GM12878 (cell line): Measurements from ENCODE around the gene PFKFB2. TPM values are rescaled to one million over a fixed set of nuclear protein-coding genes. Genes with fewer than 3 reads are reported as not detected.

Experiments used
- ATAC-seq: fragments of 200-7000 bp; cut with Tn5 transposase; 3 replicates; pipeline ENCODE4 v1.9.1; 2020; ENCODE audit warnings: mild to moderate bottlenecking, moderate library complexity
- BruUV-seq: library from RNA; stranded (reverse); fragments of 400-500 nt; replicated peaks from 2 replicates; lab custom pipeline; 2021; lab: Mats Ljungman, UMichigan
- CTCF ChIA-PET: fragments of 300-600 bp; sonication (Branson Sonifier 250); formaldehyde crosslinking; extraction: SDS; loops from one replicate; lab custom pipeline; 2021; ENCODE audit warnings: inconsistent platforms; lab: Yijun Ruan, JAX
- POLR2A ChIA-PET: fragments of 350-600 bp; formaldehyde crosslinking; extraction: SDS; loops from one replicate; lab custom pipeline; 2021; ENCODE audit warnings: inconsistent platforms; lab: Charles Lee
- RAD21 ChIA-PET: fragments of 300-600 bp; sonication (Branson Sonifier 250); formaldehyde crosslinking; loops from one replicate; lab custom pipeline; 2023; ENCODE audit warnings: antibody characterized with exemption; ENCODE audit not compliant: unreplicated experiment; lab: Charles Lee
- SMC1A ChIA-PET: fragments of 300-600 bp; sonication (Branson Sonifier 250); formaldehyde crosslinking; loops from one replicate; lab custom pipeline; 2023; ENCODE audit not compliant: unreplicated experiment, uncharacterized antibody; lab: Charles Lee
- DNase-seq: peaks from one replicate; pipeline ENCODE4 v3.0.0-alpha.2; 2011; ENCODE audit warnings: low read depth, low spot score
- FAIRE-seq: peaks from 3 replicates; lab custom pipeline; 2011; peaks lifted over from hg19 to GRCh38; lab: Jason Lieb, UNC
- H2AFZ ChIP-seq: 2 replicates; pipeline ENCODE4 v1.6.0; 2011; ENCODE audit warnings: low read depth, low read length, control low read depth; ENCODE audit not compliant: control insufficient read depth
- H3K27ac ChIP-seq: 2 replicates; pipeline ENCODE4 v1.5.1; 2011; ENCODE audit warnings: control low read depth; ENCODE audit not compliant: control insufficient read depth, insufficient read depth
- H3K27me3 ChIP-seq, 2 experiments: replicated peaks in 1 of 2; 2 replicates each; pipeline versions ENCODE4 v1.6.0 to v1.6.1; 2011; ENCODE audit warnings: low read length in 1 of 2; ENCODE audit not compliant: control insufficient read depth in 2 of 2, insufficient read depth in 2 of 2
- H3K36me3 ChIP-seq, 2 experiments: 2 replicates each; pipeline ENCODE4 v1.5.1; 2011; ENCODE audit warnings: low read length in 1 of 2; ENCODE audit not compliant: control insufficient read depth in 2 of 2, insufficient read depth in 2 of 2
- H3K4me1 ChIP-seq: 2 replicates; pipeline ENCODE4 v1.6.1; 2011; ENCODE audit warnings: mild to moderate bottlenecking, low read length, moderate library complexity, mixed read lengths; ENCODE audit not compliant: control insufficient read depth, insufficient read depth
- H3K4me2 ChIP-seq: 2 replicates; pipeline ENCODE4 v1.6.0; 2011; ENCODE audit warnings: control low read depth; ENCODE audit not compliant: control insufficient read depth, insufficient read depth
- H3K4me3 ChIP-seq: fragments of 200-600 bp; sonication (generic); 2 replicates; pipeline ENCODE4 v1.5.1; 2016
- H3K79me2 ChIP-seq: 2 replicates; pipeline ENCODE4 v1.6.0; 2011; ENCODE audit warnings: low read length; ENCODE audit not compliant: control insufficient read depth, insufficient read depth
- H3K9ac ChIP-seq: 2 replicates; pipeline ENCODE4 v1.8.0; 2011; ENCODE audit warnings: low read length, control low read depth, mixed read lengths; ENCODE audit not compliant: control insufficient read depth, insufficient read depth
- H3K9me3 ChIP-seq: replicated peaks from 3 replicates; pipeline ENCODE4 v1.5.1; 2011; ENCODE audit warnings: mild to moderate bottlenecking, low read length; ENCODE audit not compliant: control insufficient read depth, insufficient read depth
- H4K20me1 ChIP-seq: 2 replicates; pipeline ENCODE4 v1.6.0; 2011; ENCODE audit not compliant: control insufficient read depth, insufficient read depth
- CREB1 ChIP-seq: IDR thresholded peaks from 2 replicates; pipeline ENCODE4 v1.6.1; 2012; ENCODE audit warnings: low read depth, mild to moderate bottlenecking, inconsistent platforms
- HDAC6 ChIP-seq: fragments of 200-600 bp; sonication (generic); IDR thresholded peaks from one replicate; pipeline ENCODE4 v1.8.0; 2017; ENCODE audit warnings: antibody characterized with exemption; ENCODE audit not compliant: unreplicated experiment
- KAT2A ChIP-seq: conservative IDR thresholded peaks from 2 replicates; pipeline ENCODE4 v1.6.1; 2011; ENCODE audit warnings: low read depth, low read length; ENCODE audit not compliant: control insufficient read depth
- MEF2A ChIP-seq: IDR thresholded peaks from 2 replicates; pipeline ENCODE4 v1.6.1; 2011; ENCODE audit warnings: low read depth, mild to moderate bottlenecking, low read length, moderate library complexity; ENCODE audit not compliant: insufficient read depth
- MTA2 ChIP-seq: fragments of 450-650 bp; IDR thresholded peaks from 2 replicates; pipeline ENCODE4 v1.6.1; 2016; ENCODE audit warnings: low read depth, mild to moderate bottlenecking, moderate library complexity
- MYB ChIP-seq: fragments of 150-350 bp; IDR thresholded peaks from 2 replicates; pipeline ENCODE4 v1.6.1; 2014; ENCODE audit warnings: mild to moderate bottlenecking, low read depth, low read length, borderline replicate concordance
- NBN ChIP-seq: fragments of 450-650 bp; IDR thresholded peaks from 2 replicates; pipeline ENCODE4 v1.6.1; 2016
- NFXL1 ChIP-seq: fragments of 450-650 bp; IDR thresholded peaks from 2 replicates; pipeline ENCODE4 v1.6.1; 2017; ENCODE audit warnings: antibody characterized with exemption, mild to moderate bottlenecking, borderline replicate concordance
- NFYA ChIP-seq: IDR thresholded peaks from 2 replicates; pipeline ENCODE4 v1.6.1; 2011; ENCODE audit warnings: low read depth, mild to moderate bottlenecking, low read length, improper control_type of control experiment, borderline replicate concordance
- POLR2AphosphoS5 ChIP-seq: IDR thresholded peaks from 2 replicates; pipeline ENCODE4 v1.6.1; 2011; ENCODE audit warnings: mild to moderate bottlenecking, low read length, inconsistent platforms
- RCOR1 ChIP-seq: conservative IDR thresholded peaks from 2 replicates; pipeline ENCODE4 v1.6.1; 2012; ENCODE audit warnings: low read depth, low read length, improper control_type of control experiment
- SUZ12 ChIP-seq: fragments of 200-600 bp; sonication (generic); IDR thresholded peaks from one replicate; pipeline ENCODE4 v1.6.1; 2018; ENCODE audit warnings: antibody characterized with exemption, mild to moderate bottlenecking; ENCODE audit not compliant: unreplicated experiment
- ZNF207 ChIP-seq: fragments of 450-650 bp; IDR thresholded peaks from 2 replicates; pipeline ENCODE4 v1.6.1; 2014; ENCODE audit warnings: antibody characterized with exemption, mild to moderate bottlenecking, borderline replicate concordance
- WGBS: methylation state at CpG from one replicate; pipeline ENCODE4 v1.1.6; 2016; ENCODE audit warnings: low lambda C conversion rate; ENCODE audit not compliant: insufficient replicate concordance, insufficient coverage; ENCODE audit errors: missing lambda C conversion rate; 5-methylcytosine and 5-hydroxymethylcytosine counted together
- in situ Hi-C: fragments of 300-500 bp; cut with MboI; formaldehyde crosslinking; loops from 9 replicates; pipeline ENCODE4 v1.14.3; 2018; ENCODE audit warnings: mixed read lengths
- intact Hi-C: fragments of 100-400 bp; cut with micrococcal nuclease; formaldehyde crosslinking; loops from one replicate; pipeline ENCODE4 v1.14.2; 2022; ENCODE audit not compliant: unreplicated experiment
- polyA plus RNA-seq, 11 experiments: library from polyadenylated mRNA; depleted of rRNA in 4 of 11; unstranded in 6 of 11; stranded (reverse) in 5 of 11; fragments of >200 nt; fragmentation: Nextera tagmentation in 4 of 11; fragmentation: Illumina TruSeq in 1 of 11; extraction: Ambion mirVana in 4 of 11; extraction: Trizol in 1 of 11; gene quantifications; 1 replicate in 1 of 11; 2 replicates in 10 of 11; pipeline versions ENCODE4 v1.2.1 to v1.2.3, GENCODE V29; 2011 to 2016; ENCODE audit warnings: inconsistent platforms in 2 of 11, missing spikeins in 2 of 11, low read depth in 1 of 11
- total RNA-seq, 4 experiments: library from RNA; depleted of rRNA in 3 of 4; stranded (reverse); fragments of >200 nt in 3 of 4; fragmentation: Illumina TruSeq in 1 of 4; extraction: Trizol in 1 of 4; gene quantifications; 2 replicates each; pipeline versions ENCODE4 v1.2.1 to v1.2.3, GENCODE V29; 2013 to 2021
- TF ChIP-seq, protein P1 (sequence below): fragments of 450-650 bp; IDR thresholded peaks from 2 replicates; pipeline ENCODE4 v1.6.1; 2016; ENCODE audit warnings: mild to moderate bottlenecking
- TF ChIP-seq, protein P2 (sequence below): fragments of 150-350 bp; IDR thresholded peaks from 2 replicates; pipeline ENCODE4 v1.6.1; 2016; ENCODE audit warnings: low read depth, low read length
- TF ChIP-seq, protein P3 (sequence below): fragments of 450-650 bp; formaldehyde crosslinking; IDR thresholded peaks from 2 replicates; pipeline ENCODE4 v1.4.0; 2022; ENCODE audit warnings: mild to moderate bottlenecking, moderate library complexity

The PFKFB2 gene
- total and polyA plus RNA-seq, 10 of the 15 experiments (the other 5 are each of a cell fraction or from before 2014, with no cell fraction given) = 0.40 to 1.3 (median 1.0) TPM

DNA sequence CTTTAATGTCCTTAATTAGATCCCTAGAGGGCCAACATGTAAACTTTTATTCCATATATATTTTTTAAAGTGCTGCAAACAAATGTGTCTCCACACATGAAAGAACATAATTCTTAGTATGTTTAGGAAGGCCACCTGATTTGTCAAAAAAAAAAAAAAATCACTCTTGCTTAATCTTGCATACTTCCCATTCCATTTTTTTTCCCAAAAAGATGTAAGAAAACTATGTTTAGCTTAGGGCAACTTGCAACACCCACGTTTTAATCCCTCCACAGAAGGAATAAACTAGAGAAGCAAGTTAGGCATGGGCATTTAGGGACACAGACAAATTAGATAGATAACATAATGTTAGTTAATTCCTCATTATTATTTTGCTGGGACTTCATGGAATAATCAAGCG is 7.6 kb upstream of the PFKFB2 start (continued):
- TF ChIP-seq, protein P1, sequence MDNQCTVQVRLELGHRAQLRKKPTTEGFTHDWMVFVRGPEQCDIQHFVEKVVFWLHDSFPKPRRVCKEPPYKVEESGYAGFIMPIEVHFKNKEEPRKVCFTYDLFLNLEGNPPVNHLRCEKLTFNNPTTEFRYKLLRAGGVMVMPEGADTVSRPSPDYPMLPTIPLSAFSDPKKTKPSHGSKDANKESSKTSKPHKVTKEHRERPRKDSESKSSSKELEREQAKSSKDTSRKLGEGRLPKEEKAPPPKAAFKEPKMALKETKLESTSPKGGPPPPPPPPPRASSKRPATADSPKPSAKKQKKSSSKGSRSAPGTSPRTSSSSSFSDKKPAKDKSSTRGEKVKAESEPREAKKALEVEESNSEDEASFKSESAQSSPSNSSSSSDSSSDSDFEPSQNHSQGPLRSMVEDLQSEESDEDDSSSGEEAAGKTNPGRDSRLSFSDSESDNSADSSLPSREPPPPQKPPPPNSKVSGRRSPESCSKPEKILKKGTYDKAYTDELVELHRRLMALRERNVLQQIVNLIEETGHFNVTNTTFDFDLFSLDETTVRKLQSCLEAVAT = no peak
- TF ChIP-seq RCOR1 = no peak
- no peak for TF ChIP-seq SUZ12
- TF ChIP-seq NFXL1 = no peak
- no peak for TF ChIP-seq NFYA
- TF ChIP-seq ZNF207 = no peak

DNA sequence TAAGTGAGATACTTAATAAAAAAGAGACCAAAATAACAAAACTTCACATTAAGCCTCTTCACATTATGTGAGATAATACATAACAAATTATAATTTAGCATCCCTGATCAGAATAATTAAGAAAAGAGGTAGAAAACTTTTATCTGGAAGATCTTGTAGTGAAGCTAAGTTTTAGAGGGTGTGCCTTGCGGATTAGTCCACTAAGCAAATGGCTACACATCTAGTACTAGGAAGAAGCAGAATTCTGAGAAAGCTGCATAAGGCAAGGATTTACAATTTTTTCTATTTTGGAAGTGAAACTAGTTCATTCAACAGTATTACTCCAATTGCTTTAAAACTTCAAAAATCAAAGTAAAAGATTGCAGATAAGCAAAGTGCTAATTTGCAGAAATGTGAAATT is 5.6 kb upstream of the PFKFB2 start:
- in situ Hi-C loops (no loop called here), intact Hi-C loops (no loop called here)
- H3K27me3 ChIP-seq = no peaks in the 10 kb centered on the region
- H3K4me1 ChIP-seq = peaks cover 11% of the 10 kb centered on the region
- no TSS peak for BruUV-seq
- no peaks in the 10 kb centered on the region; the same call in 2 of the 3 replicates for H3K9me3 ChIP-seq
- no peak overlapping the region for H2AFZ ChIP-seq
- ChIA-PET POLR2A (no interaction called here), RAD21 (interaction anchor here (0.9 to 2.3 kb wide), 6 partner anchors 28 to 451 kb away, joined by 3 to 10 read pairs (median 4); no protein-coding TSS in a partner anchor), CTCF (interaction anchor here (0.6 to 9.2 kb wide), 14 partner anchors 10 to 452 kb away, joined by 3 to 131 read pairs (median 8); no protein-coding TSS in a partner anchor), SMC1A (interaction anchor here (0.7 to 7.1 kb wide), 14 partner anchors 8 to 452 kb away, joined by 3 to 66 read pairs (median 4); partner anchors contain the start of gene C1orf116)
- H3K27ac ChIP-seq = no peak overlapping the region
- H3K36me3 ChIP-seq = peaks cover 0 to 8% of the 10 kb centered on the region in 2 experiments; a peak in 2 of 4 replicates
- no peak overlapping the region for H3K4me3 ChIP-seq
- FAIRE-seq = no peak
- H3K4me2 ChIP-seq = peak overlapping the region; percentile 3; the same call in 1 of the 2 replicates
- DNase-seq = no peak
- WGBS = 100% methylated on average over 1 of the region's 1 CpG
- ATAC-seq = no peak
- no peaks in the 10 kb centered on the region for H4K20me1 ChIP-seq
- peaks cover 29% of the 10 kb centered on the region for H3K79me2 ChIP-seq
- no peak overlapping the region for H3K9ac ChIP-seq
- TF ChIP-seq HDAC6 (no peak), MYB (no peak), MTA2 (no peak), MEF2A (no peak), POLR2AphosphoS5 (no peak), CREB1 (no peak), KAT2A (no peak), NBN (no peak)
- TF ChIP-seq, protein P2, sequence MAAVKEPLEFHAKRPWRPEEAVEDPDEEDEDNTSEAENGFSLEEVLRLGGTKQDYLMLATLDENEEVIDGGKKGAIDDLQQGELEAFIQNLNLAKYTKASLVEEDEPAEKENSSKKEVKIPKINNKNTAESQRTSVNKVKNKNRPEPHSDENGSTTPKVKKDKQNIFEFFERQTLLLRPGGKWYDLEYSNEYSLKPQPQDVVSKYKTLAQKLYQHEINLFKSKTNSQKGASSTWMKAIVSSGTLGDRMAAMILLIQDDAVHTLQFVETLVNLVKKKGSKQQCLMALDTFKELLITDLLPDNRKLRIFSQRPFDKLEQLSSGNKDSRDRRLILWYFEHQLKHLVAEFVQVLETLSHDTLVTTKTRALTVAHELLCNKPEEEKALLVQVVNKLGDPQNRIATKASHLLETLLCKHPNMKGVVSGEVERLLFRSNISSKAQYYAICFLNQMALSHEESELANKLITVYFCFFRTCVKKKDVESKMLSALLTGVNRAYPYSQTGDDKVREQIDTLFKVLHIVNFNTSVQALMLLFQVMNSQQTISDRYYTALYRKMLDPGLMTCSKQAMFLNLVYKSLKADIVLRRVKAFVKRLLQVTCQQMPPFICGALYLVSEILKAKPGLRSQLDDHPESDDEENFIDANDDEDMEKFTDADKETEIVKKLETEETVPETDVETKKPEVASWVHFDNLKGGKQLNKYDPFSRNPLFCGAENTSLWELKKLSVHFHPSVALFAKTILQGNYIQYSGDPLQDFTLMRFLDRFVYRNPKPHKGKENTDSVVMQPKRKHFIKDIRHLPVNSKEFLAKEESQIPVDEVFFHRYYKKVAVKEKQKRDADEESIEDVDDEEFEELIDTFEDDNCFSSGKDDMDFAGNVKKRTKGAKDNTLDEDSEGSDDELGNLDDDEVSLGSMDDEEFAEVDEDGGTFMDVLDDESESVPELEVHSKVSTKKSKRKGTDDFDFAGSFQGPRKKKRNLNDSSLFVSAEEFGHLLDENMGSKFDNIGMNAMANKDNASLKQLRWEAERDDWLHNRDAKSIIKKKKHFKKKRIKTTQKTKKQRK = no peak
- TF ChIP-seq, protein P3, sequence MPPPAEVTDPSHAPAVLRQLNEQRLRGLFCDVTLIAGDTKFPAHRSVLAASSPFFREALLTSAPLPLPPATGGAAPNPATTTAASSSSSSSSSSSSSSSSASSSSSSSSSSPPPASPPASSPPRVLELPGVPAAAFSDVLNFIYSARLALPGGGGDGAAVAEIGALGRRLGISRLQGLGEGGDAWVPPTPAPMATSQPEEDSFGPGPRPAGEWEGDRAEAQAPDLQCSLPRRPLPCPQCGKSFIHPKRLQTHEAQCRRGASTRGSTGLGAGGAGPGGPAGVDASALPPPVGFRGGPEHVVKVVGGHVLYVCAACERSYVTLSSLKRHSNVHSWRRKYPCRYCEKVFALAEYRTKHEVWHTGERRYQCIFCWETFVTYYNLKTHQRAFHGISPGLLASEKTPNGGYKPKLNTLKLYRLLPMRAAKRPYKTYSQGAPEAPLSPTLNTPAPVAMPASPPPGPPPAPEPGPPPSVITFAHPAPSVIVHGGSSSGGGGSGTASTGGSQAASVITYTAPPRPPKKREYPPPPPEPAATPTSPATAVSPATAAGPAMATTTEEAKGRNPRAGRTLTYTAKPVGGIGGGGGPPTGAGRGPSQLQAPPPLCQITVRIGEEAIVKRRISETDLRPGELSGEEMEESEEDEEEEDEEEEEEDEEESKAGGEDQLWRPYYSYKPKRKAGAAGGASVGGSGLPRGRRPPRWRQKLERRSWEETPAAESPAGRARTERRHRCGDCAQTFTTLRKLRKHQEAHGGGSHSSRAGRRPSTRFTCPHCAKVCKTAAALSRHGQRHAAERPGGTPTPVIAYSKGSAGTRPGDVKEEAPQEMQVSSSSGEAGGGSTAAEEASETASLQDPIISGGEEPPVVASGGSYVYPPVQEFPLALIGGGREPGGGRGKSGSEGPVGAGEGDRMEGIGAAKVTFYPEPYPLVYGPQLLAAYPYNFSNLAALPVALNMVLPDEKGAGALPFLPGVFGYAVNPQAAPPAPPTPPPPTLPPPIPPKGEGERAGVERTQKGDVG = no peak
